Left lung (tissue), 10 donors: ENCODE results near the gene ALOX5AP. TPM values are rescaled to one million over a fixed set of nuclear protein-coding genes. Genes with fewer than 3 reads are reported as not detected.

Experiments used
- ATAC-seq: fragments of 200-7000 bp; cut with Tn5 transposase; one replicate; pipeline ENCODE4 v1.9.1; 2020; ENCODE audit warnings: moderate library complexity
- DNase-seq, 4 donors: peaks; one replicate each; pipeline ENCODE4 v3.0.0-alpha.2; 2013 to 2020
- H3K27ac ChIP-seq, 2 donors: fragments of 200-600 bp; sonication (generic) in 1 of 2; one replicate each; pipeline versions ENCODE4 v1.5.0 to v1.8.0; 2020 to 2021
- H3K27me3 ChIP-seq, 2 donors: fragments of 200-600 bp; sonication (generic) in 1 of 2; one replicate each; pipeline versions ENCODE4 v1.5.0 to v1.8.0; 2020 to 2021
- H3K36me3 ChIP-seq, 2 donors: fragments of 200-600 bp; sonication (generic) in 1 of 2; one replicate each; pipeline versions ENCODE4 v1.5.0 to v1.8.0; 2020 to 2021
- H3K4me1 ChIP-seq, 2 donors: fragments of 200-600 bp; one replicate each; pipeline ENCODE4 v1.8.0; 2021
- H3K4me3 ChIP-seq, 2 donors: fragments of 200-600 bp; sonication (generic) in 1 of 2; one replicate each; pipeline versions ENCODE4 v1.5.0 to v1.8.0; 2020 to 2021; ENCODE audit warnings: mild to moderate bottlenecking in 1 of 2
- H3K9me3 ChIP-seq, 2 donors: fragments of 200-600 bp; sonication (generic) in 1 of 2; one replicate each; pipeline versions ENCODE4 v1.5.0 to v1.8.0; 2020 to 2021
- CTCF ChIP-seq, 2 donors: fragments of 200-600 bp; sonication (generic) in 1 of 2; IDR thresholded peaks; one replicate each; pipeline versions ENCODE4 v1.5.0 to v1.8.0; 2021; ENCODE audit warnings: antibody characterized with exemption in 2 of 2
- intact Hi-C, 2 donors: fragments of 100-400 bp; cut with DNase I; formaldehyde crosslinking; loops; one replicate each; pipeline versions ENCODE4 v1.11.2 to v1.14.2; 2022
- polyA plus RNA-seq, 6 donors: library from polyadenylated mRNA; unstranded; fragments of 120-200 nt; gene quantifications; one replicate each; pipeline ENCODE4 v1.2.1, GENCODE V29; 2013; ENCODE audit not compliant: insufficient read length in 6 of 6
- total RNA-seq, 2 donors: library from RNA; stranded (reverse); fragmentation: NEBNext Ultra II Directional; extraction: Animal tissue kit (Norgen Biotek cat#: 25700); gene quantifications; one replicate each; pipeline ENCODE4 v1.2.1, GENCODE V29; 2021
- donor health status: DM: no; HTN: yes; CAD: no.
- donor health status: DM: no; HTN: no; CAD: no.

ALOX5AP gene
- total and polyA plus RNA-seq, 8 donors, result 2.6 to 201 (median 4.9) TPM

GRCh38 chr13:30705680-30706079, 29.7 kb upstream of the ALOX5AP start:
- no peak for ATAC-seq
- Histone ChIP-seq H3K9me3 (no peaks in the 10 kb centered on the region), H3K27me3 (no peaks in the 10 kb centered on the region), H3K4me1 (peaks cover 0 to under 1% of the 10 kb centered on the region in 2 donors), H3K4me3 (no peak overlapping the region), H3K27ac (no peak overlapping the region), H3K36me3 (no peaks in the 10 kb centered on the region)
- TF ChIP-seq CTCF (IDR thresholded peaks at IDR 0.05), result no peak
- intact Hi-C loops, result no loop called here
- no peak for DNase-seq

- peaks cover 4 to 26% of the 10 kb centered on the region in 2 donors for H3K4me1 ChIP-seq
- no peaks in the 10 kb centered on the region for H3K27me3 ChIP-seq
- intact Hi-C loops, result no loop called here
- H3K9me3 ChIP-seq, result no peaks in the 10 kb centered on the region
- peak in 1 of 4 donors; percentile 31 for DNase-seq
- no peaks in the 10 kb centered on the region for H3K36me3 ChIP-seq
- ATAC-seq, result no peak
- TF ChIP-seq CTCF (IDR thresholded peaks at IDR 0.05), result no peak
- H3K4me3 ChIP-seq, result no peak overlapping the region
- H3K27ac ChIP-seq, result no peak overlapping the region
Measured at GRCh38 chr13:30708541-30708940, 26.8 kb upstream of the ALOX5AP start.

- intact Hi-C loops, result no loop called here
- H3K4me1 ChIP-seq, result peaks cover 4 to 43% of the 10 kb centered on the region in 2 donors
- DNase-seq, result no peak
- no peak overlapping the region for H3K4me3 ChIP-seq
- ATAC-seq, result no peak
- no peaks in the 10 kb centered on the region for H3K9me3 ChIP-seq
- H3K27ac ChIP-seq, result no peak overlapping the region
- no peaks in the 10 kb centered on the region for H3K36me3 ChIP-seq
- no peaks in the 10 kb centered on the region for H3K27me3 ChIP-seq
- TF ChIP-seq CTCF (IDR thresholded peaks at IDR 0.05), result no peak
Measured at GRCh38 chr13:30710442-30710841, 24.9 kb upstream of the ALOX5AP start.

GRCh38 chr13:30711375-30711774, 24.0 kb upstream of the ALOX5AP start:
- peaks cover 4 to 53% of the 10 kb centered on the region in 2 donors for H3K4me1 ChIP-seq
- DNase-seq (no peak), ATAC-seq (no peak)
- H3K27me3 ChIP-seq, result no peaks in the 10 kb centered on the region
- H3K4me3 ChIP-seq, result no peak overlapping the region
- intact Hi-C loops, result no loop called here
- H3K9me3 ChIP-seq, result no peaks in the 10 kb centered on the region
- no peak for TF ChIP-seq CTCF (IDR thresholded peaks at IDR 0.05)
- H3K27ac ChIP-seq, result peak overlapping the region in 1 of 2 donors; percentile 55
- H3K36me3 ChIP-seq, result no peaks in the 10 kb centered on the region

- no peak for ATAC-seq
- H3K9me3 ChIP-seq, result no peaks in the 10 kb centered on the region
- H3K27me3 ChIP-seq, result no peaks in the 10 kb centered on the region
- no peak for TF ChIP-seq CTCF (IDR thresholded peaks at IDR 0.05)
- intact Hi-C loops, result no loop called here
- peaks cover 4 to 55% of the 10 kb centered on the region in 2 donors for H3K4me1 ChIP-seq
- no peak for DNase-seq
- H3K4me3 ChIP-seq, result no peak overlapping the region
- peak overlapping the region in 1 of 2 donors; percentile 55 for H3K27ac ChIP-seq
- no peaks in the 10 kb centered on the region for H3K36me3 ChIP-seq
Measured at GRCh38 chr13:30711837-30712236, 23.5 kb upstream of the ALOX5AP start.
